ENCODE results near the gene PLD3.

PLD3 gene, protein sequence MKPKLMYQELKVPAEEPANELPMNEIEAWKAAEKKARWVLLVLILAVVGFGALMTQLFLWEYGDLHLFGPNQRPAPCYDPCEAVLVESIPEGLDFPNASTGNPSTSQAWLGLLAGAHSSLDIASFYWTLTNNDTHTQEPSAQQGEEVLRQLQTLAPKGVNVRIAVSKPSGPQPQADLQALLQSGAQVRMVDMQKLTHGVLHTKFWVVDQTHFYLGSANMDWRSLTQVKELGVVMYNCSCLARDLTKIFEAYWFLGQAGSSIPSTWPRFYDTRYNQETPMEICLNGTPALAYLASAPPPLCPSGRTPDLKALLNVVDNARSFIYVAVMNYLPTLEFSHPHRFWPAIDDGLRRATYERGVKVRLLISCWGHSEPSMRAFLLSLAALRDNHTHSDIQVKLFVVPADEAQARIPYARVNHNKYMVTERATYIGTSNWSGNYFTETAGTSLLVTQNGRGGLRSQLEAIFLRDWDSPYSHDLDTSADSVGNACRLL

DNA sequence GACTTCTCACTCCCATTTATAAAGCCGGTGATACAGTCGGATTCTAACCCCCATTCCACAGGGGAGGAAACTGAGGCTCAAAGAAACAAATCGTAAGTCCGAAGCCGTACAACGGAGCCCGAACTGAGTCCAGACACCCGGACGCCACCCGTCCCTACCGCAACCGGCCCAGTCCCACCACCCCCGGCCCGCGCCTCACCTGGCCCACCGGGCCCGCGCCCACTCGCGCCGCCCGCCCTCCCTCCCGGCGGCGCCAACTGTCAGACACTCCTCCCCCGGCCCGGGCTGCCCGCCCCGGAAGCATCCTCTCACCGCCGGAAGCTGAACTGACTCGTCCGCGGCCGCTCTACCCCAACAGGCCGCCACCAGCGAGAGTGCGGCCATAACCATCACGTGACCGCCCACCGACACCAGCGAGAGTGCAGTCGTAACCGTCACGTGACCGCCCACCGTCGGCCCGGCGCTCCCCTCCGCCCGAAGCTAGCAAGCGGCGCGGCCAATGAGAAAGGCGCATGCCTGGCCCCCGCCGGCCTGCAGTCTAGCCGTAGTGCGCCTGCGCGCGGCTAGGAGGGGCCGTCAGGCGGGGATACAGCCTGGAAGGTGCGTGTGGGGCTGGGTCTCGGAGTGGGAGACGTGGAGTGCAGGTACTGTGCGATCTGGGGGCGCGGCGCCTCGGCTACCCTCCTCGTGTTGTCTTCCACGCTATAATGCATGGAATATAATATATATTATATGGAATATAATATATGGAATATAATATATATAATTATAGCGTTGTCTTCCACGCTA lies at the start of gene PLD3, which contains the start of gene C19orf47:
Gene PLD3, plus strand, starts transcription at position 571 of the 789 bp plus-strand sequence. CDS start 17,789 bp downstream, outside the sequence.
Gene C19orf47, minus strand, starts transcription at position 273 of the 789 bp plus-strand sequence. CDS start 6,540 bp downstream, outside the sequence.
- peak; percentile 98 for DNase-seq

DNA sequence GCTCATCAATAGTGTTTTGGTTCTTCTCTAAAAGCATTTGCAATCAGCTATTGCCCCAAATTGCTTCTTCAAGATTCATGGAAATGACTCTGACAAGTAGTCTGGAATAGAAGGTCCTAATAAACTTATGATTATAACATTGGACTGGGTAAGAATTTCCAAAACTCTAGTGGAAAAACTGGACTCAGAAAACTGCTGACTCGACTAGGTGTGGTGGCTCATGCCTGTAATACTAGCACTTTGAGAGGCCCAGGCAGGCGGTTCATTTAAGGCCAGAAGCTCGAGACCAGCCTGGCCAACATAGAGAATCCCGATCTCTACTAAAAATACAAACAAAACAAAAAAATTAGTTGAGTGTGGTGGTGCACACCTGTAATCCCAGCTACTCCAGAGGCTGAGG lies 47.8 kb upstream of the PLD3 start:
- no peak for DNase-seq

DNA sequence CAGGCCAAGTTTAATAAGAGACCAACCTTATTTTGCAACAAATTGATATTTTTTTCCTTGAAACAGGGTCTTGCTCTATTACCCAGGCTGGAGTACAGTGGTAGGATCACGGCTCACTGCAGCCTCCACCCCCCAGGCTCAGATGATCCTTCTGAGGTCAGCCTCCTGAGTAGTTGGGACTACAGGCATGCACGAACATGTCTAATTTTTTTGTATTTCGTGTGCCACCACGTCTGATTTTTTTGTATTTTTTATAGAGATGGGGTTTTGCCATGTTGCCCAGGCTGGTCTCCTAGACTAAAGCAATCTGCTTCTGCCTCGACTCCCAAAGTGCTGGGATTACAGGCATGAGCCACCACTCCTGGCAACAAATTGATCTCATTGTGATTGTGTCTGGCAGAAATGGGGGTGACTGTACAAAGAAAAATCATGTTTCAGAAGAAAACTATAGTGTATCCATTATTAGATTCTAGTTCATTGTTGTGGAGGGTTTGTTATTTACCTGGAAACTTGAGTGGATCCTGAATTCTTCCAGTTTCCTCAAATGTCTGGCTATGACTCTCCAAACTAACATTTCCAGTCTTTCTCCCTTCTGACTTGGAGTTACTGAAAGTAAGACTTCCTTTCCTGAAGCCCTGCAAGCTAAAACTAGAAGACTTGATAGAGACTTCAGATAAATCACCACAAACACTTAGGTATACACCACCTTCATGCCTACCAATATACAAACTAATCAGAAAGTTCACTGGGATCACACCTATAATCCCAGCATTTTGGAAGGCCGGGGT lies 46.1 kb upstream of the PLD3 start:
- no peak for DNase-seq

DNA sequence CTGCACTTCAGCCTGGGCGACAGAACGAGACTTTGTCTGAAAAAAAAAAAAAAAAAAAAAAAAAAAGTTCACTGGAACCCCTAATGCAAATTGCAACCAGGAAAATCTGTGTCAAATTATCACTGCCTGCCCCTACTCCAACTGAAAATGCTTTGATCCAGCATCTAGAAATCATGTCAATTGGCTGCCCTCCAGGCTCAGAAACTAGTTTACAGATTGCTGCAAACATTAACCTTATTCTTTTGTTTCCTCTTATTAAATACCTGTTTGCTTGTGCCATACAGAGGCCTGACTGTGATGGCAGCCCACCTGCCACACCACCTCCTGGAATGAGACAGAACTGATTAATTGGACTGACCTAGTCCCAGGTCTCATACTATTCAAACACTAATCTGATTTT lies 44.7 kb upstream of the PLD3 start:
- DNase-seq, result no peak

DNA sequence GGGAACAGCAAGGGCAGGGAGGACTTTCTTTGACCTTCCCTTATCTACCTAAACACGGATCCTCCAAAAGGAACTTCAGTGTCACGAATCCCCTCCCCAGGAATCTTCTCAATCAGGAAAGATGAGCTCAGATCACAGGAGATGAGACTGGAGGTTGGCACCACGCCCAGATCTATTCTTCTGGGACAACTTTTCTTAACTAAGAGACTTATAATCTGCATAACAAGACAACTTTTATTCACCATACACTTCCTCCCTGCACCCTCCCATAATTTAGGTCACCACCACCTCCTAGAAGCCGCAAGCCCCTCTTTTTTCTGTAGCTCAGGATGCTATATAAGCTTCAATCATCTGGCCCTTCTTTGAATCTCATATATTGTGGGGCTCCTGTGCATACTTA lies 44.2 kb upstream of the PLD3 start:
- DNase-seq, result no peak

DNA sequence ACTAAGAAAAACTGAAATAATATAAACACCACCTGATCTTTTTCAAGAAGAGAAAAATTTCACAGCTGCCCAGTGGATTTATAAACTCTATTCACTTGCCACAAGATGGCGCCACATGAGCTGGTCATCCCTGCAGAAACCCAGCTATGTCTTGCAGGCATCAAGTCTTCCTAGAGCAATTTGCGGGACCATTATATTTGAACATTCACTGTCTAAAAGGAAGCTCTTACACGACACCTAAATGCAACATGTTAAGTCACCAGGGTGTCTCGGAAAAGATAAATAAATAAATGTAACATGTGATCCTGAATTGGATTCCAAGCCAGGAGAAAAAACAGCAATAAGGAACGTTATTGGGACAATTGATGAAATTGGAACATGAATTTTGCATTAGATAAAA lies 43.1 kb upstream of the PLD3 start:
- DNase-seq, result peak; percentile 56

DNA sequence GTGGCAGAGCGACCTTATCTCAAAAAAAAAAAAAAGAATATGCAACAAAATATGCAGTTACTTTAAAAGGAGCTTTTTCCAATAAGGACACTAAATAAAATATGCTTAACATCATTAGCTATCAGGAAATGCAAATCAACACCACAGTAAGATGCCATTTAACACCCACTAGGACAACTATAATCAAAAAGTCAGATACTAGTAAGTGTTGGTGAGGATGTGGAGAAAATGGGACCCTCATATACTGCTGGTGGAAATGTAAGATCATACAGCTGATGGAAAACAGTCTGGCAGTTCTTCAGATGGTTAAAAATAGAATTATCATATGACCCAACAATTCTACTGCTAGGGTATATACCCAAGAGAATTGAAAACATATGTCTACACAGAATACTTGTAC lies 38.8 kb upstream of the PLD3 start:
- no peak for DNase-seq

DNA sequence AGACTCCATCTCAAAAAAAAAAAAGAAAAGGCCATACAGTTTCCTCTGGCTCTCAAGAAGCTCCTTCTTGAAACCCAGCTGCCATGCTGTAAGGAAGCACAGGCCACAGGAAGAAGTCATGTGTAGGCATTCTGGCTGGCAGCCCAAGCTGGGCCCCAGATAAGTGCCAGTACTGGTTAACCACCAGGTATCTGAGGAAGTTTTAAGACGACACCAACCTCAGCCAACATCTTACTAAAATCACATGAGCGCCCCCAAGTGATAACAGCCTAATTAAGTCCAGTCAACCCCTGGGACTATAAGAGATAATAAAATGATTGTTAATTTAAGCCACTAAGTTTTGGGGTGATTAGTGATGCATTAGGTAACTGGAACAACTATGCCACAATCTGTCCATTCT lies 36.0 kb upstream of the PLD3 start:
- no peak for DNase-seq

DNA sequence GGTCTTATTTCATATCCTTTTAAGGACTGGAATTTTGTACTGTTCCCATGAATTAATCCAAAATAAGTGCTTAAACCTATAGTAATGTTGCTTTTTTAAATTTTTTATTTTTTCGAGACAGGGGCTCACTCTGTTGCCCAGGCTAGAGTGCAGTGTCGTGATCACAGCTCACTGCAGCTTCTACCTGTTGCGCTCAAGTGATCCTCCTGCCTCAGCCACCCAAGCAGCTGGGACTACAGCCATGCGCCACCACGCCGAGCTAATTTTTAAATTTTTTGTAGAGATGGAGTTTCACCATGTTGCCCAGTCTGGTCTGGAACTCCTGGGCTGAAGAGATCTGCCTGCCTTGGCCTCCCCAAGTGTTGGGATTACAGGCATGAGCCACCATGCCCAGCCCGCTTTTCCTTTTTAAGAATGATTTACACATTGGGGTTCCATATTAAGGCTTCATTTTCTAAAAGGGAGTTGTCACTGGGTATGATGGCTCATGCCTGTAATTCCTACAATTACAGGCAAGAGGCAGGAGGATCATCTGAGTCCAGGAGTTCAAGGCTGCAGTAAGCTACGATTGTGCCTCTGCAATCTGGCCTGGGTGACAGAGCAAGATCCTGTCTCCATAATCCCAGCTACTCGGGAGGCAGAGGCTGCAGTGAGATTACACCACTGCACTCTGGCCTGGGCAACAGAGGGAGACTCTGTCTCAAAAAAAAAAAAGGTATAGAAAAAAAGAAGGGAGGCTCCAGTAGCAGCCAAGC lies 35.1 kb upstream of the PLD3 start:
- DNase-seq, result no peak

DNA sequence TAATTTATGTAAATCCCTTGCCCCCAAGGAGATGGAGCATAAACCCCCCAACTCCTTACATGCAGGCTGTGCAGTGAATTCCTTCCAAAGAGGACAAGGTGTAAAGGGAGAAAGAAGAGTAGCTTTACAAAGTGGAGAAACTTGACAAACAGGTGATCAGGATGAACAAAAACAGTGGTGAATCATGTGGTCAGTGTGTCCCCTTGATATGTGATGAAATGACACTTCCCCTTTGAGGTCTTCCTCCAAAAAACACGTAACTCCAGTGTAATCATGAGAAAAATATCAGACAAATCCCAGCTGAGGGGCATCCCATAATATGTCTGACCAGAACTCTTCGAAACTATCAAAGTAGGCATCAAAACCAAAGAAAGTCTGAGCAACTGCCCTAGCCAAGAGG lies 33.8 kb upstream of the PLD3 start:
- DNase-seq, result no peak

DNA sequence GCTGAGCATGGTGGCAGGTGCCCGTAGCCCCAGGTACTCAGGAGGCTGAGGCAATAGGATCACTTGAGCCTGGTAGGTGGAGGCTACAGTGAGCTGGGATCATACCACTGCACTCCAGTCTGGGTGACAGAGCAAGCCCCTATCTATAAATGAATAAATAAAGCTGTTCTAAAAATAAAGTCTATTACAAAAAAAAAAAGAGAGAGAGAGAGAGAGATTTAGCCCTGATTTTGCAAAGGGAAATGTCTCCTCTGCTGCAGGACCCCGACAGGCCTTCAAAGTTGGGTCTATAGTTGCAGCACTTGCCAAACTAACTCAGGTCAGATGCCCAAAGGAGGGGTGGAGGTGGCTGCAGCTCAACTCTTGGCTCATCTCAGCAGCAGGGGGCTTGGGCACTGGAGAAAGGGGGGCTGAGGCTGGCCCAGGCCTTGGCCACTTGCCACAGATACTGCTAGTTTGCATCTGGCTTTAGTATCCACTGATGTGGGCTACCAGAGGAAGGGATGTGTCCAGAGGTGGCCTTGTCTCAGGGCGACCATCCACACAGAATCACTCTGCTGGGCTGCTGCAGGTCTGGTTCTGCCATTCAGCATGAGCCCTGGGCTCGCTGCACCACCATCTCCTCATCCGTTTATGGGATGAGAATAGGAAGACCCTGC lies 32.6 kb upstream of the PLD3 start:
- no peak for DNase-seq

DNA sequence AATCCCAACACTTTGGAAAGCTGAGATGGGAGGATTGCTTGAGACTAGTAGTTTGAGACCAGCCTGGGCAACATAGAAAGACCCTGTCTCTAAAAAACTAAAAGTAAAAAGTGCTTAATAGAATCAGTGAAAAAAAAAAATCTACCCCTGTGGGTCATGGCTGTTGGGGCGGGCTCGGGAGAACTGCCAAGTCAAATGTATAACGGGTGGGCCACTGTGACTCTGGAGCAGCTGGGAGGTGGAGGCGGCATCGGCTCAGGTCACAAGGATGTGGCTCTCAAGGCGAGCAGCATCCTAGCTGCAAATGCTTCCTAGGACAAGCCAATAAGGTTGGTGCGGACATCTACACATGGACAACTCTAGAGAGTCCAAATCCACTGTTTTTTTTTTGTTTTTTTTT lies 31.2 kb upstream of the PLD3 start:
- no peak for DNase-seq

DNA sequence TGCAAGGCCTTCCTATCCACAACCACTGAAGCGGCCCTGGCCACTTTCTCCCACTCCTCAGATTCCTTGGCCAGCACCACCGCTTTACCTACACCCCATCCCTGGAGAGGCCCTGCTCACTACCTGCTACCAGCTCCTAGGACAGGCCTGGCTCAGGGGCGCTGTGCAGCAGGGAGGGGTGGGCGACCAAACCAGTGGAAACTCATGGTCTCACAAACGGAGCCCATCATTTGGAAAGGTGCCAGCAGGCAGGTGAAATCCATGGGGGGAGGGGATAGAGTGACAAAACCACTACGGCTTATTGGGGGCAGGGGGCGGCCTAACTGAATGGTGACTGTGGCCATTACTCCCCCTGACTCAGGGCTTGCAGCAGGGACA lies 27.9 kb upstream of the PLD3 start:
- no peak for DNase-seq

DNA sequence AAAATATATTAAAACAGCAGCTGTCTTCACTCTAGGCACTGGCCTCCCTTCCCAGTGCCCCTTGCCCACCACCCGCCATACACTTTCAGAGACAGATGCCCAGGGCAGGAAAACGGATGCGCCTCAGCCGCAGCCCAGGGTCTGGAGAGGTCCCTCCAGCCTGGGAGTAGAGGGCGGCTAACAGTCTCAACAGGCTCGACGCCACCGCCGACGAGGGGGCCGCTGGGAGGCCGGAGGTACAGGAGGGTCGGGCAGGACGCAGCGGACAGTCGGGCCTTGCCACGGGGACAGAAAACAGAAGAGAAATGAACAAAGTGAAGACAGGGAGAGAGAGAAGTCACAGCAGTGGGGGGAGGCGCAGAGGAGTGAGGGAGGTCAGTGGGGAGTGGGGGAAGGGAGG lies 27.4 kb upstream of the PLD3 start:
- no peak for DNase-seq

DNA sequence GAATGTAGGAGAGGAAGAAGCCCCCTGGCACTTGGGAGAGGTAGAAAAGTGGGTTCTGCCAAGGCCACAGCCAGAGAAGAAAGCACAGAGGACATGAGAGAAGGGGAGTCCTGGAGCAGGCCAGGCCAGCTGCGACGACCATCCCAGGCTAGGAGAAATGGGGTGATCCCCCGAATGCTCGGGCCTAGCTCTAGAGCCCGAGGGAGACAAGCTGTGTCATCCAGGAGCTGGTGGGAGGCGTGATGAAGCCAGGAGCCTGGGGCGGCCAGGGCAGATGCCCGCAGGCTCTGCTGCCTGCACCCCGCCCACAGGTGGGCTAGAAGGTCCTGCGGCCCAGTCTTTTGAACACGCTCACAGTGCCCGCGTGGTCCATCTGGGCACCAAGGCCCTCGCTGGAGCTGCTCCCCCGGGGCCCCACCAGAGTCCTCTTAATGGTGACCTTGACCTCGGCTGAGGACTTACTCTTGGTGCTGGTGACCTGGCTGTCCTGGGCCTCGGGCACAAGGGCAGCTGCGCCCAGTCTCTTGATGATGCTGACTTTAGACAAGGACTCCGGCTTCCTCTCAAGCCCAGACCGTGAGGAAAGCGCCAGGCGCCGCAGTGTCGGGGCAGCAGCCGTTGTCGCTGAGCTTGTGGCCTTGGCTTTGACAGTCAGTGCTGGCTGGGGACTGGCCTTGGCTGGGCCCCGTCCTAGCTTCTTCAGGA lies 26.8 kb upstream of the PLD3 start:
- DNase-seq, result no peak

DNA sequence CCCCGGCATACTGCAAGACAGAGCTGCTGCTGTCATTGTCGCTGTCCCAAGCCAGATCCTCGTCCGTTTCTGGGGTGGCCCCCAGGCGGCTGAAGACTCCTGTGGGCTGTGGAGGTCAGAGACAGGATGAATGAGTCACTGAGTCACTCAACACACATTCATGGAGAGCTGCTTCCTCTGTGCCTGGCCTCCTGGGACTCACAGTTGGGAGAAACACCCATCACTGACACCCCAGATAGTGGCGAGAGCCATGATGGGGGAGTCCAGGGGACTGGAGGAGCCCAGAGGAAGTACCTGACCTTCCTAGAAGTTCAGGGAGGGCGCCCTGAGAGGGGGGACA lies 26.3 kb upstream of the PLD3 start:
- DNase-seq, result no peak

DNA sequence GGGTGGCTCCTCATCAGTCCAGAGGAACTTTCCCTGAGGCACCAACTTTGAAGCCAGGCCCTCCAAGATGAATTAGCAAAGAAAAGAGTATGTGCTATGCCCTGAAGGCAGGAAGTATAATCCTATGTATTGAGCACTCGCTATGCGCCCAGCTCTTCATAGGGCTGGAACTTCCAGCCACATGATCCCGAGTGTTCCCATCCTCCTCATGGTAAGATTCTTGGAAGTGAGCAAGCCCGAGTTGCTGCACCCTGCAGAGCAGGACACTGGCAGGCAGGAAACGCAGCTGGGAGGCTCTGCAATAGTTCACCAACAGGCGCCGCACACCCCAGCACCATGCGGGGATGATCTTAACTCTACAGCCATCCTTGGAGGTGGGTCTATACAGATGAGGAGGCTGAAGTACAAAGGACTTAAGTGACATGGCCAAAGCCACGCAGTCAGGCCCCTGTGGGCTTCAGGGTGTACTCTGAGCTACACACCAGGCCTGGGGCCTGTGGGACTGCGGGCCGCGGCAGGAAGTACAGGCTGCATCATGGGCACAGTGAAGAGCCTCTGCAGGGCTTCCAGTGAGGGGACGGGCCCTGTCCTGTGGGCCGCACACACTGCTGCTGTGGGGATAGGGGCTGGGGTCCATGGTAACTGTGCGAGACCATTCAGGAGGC lies 25.4 kb upstream of the PLD3 start:
- no peak for DNase-seq

DNA sequence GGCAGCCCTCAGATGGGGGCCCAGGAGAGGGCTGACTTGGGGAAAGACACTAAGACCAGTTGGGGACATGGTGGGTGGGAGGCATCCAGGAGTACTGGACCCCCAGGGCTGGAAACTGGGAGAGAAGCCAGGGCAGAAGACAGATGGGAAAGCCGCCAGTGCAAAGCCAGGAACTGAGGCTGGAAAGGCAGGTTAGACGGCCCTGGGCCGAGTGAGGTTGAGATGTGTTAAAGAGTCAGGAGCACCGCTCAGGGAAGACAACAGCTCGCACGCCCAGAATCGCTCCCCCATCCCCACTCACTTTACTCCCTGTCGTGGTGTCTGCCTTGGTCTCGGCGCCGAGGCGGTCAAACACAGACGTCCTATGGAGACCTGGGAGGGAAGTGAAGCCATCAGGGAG lies 24.8 kb upstream of the PLD3 start:
- DNase-seq, result no peak

DNA sequence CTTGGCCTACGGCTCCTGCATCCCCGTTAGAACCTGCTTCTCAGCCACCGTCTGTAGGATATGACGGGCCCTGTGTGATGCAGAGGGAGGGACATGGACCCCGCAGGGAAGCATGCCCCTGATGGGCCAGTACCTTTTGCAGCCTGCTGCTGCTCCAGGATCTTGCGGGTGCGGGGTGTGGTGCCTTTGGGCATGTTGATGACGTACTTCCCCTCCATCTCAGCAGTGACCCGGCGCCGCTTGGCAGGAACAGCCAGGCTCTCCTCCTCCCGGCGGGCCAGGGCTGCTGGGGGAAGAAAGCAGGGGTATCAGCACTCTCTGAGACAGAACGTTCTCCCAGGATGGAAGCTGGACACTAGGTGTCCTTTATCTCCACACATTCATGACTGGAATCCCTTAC lies 22.3 kb upstream of the PLD3 start:
- no peak for DNase-seq

DNA sequence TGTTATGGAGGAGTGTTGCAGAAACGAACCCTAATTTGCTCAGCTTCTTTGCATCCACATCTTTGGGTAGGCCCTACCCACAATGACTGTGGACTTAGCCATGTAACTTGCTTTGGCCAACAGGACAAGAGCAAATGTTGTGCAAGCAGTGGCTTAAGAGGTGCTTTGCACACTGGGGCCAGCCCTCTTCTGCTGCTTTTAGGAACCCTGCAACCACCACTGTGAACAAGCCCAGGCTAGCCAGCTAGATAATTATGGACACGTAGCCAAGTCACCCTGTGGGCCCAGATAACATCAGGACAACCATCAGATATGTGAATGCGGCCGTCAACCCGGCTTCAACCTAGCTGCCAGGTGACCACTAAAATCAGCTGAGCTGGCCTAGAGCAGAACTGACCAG lies 17.4 kb upstream of the PLD3 start:
- no peak for DNase-seq

DNA sequence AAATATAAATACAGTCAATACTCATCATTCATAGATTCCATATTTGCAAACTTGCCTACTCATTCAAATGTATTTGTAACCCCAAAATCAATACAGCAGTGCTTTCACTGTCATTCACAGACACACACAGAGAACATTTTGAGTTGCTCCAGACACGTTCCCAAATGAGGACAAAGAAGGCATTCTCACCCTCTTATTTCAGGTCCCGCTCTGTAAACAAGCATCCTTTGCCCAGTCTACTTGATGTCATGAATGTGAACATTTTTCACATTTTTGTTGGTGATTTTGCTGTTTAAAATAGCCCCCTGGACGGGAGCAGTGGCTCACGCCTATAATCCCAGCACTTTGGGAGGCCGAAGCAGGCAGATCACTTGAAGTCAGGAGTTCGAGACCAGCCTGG lies 15.8 kb upstream of the PLD3 start:
- no peak for DNase-seq
